MM.1S (cell line): Measurements from ENCODE around the gene LAPTM4A.

Source experiments
- DNase-seq: peaks from one replicate; pipeline ENCODE4 v3.0.0-alpha.2; 2015
- H2AFZ ChIP-seq: fragments of 300-600 bp; sonication (generic); 2 replicates; pipeline ENCODE4 v1.6.0; 2016; ENCODE audit warnings: antibody characterized with exemption, low read length
- H3F3A ChIP-seq: fragments of 300-600 bp; sonication (generic); 2 replicates; pipeline ENCODE4 v1.6.1; 2016; ENCODE audit warnings: mild to moderate bottlenecking, antibody characterized with exemption, low read length, moderate library complexity, mixed read lengths; ENCODE audit not compliant: insufficient read depth
- H3K27ac ChIP-seq: fragments of 300-600 bp; sonication (generic); 2 replicates; pipeline ENCODE4 v1.5.1; 2016; ENCODE audit warnings: mild to moderate bottlenecking, low read length
- H3K27me3 ChIP-seq: fragments of 300-600 bp; sonication (generic); replicated peaks from 2 replicates; pipeline ENCODE4 v1.6.0; 2016; ENCODE audit warnings: low read length; ENCODE audit not compliant: insufficient read depth
- H3K36me3 ChIP-seq: fragments of 300-600 bp; sonication (generic); replicated peaks from 2 replicates; pipeline ENCODE4 v1.6.1; 2016; ENCODE audit warnings: mild to moderate bottlenecking, low read length, mixed read lengths; ENCODE audit not compliant: insufficient read depth
- H3K4me1 ChIP-seq: fragments of 300-600 bp; sonication (generic); 2 replicates; pipeline ENCODE4 v1.6.1; 2016; ENCODE audit warnings: low read length, mixed read lengths
- H3K4me2 ChIP-seq: fragments of 300-600 bp; sonication (generic); 2 replicates; pipeline ENCODE4 v1.6.0; 2016; ENCODE audit warnings: low read depth, low read length
- H3K4me3 ChIP-seq: fragments of 300-600 bp; sonication (generic); 2 replicates; pipeline ENCODE4 v1.5.1; 2016; ENCODE audit warnings: low read length, mixed read lengths
- H3K79me2 ChIP-seq: fragments of 300-600 bp; sonication (generic); 2 replicates; pipeline ENCODE4 v1.6.1; 2016; ENCODE audit warnings: mixed run types, low read length, mixed read lengths
- H3K9ac ChIP-seq: fragments of 300-600 bp; sonication (generic); 2 replicates; pipeline ENCODE4 v1.6.1; 2016; ENCODE audit warnings: low read length, mixed read lengths
- H3K9me2 ChIP-seq: fragments of 300-600 bp; sonication (generic); replicated peaks from 2 replicates; pipeline ENCODE4 v1.6.1; 2016; ENCODE audit warnings: mild to moderate bottlenecking, low read length, mixed read lengths; ENCODE audit not compliant: insufficient read depth
- H3K9me3 ChIP-seq: fragments of 300-600 bp; sonication (generic); replicated peaks from 2 replicates; pipeline ENCODE4 v1.6.1; 2016; ENCODE audit warnings: mild to moderate bottlenecking, low read length, mixed read lengths; ENCODE audit not compliant: insufficient read depth
- H4K20me1 ChIP-seq: fragments of 300-600 bp; sonication (generic); 2 replicates; pipeline ENCODE4 v1.6.1; 2016; ENCODE audit warnings: mild to moderate bottlenecking, low read length, moderate library complexity, mixed read lengths; ENCODE audit not compliant: insufficient read depth
- EZH2 ChIP-seq: fragments of 300-600 bp; sonication (generic); optimal IDR thresholded peaks from 2 replicates; pipeline ENCODE3; 2017; ENCODE audit warnings: low read depth, mild to moderate bottlenecking, antibody characterized with exemption, low read length, mixed read lengths
- EZH2phosphoT487 ChIP-seq: fragments of 300-600 bp; sonication (generic); IDR thresholded peaks from 2 replicates; pipeline ENCODE4 v1.6.1; 2018; ENCODE audit warnings: antibody characterized with exemption, low read length
- TF ChIP-seq, protein P1 (sequence below): fragments of 300-600 bp; sonication (generic); IDR thresholded peaks from 2 replicates; pipeline ENCODE4 v1.5.1; 2016; ENCODE audit warnings: antibody characterized with exemption, low read length, mixed read lengths

LAPTM4A gene

GRCh38 chr2:20051532-20052228 lies at the start of gene LAPTM4A:
Gene LAPTM4A, minus strand, starts transcription at chr2:20051628. Its CDS starts 108 bp downstream, at chr2:20051520.
- Histone ChIP-seq H3K9me3 (no peaks in the 10 kb centered on the region), H3K27me3 (no peaks in the 10 kb centered on the region), H3K4me2 (peak within 1 kb of the TSS; percentile 89), H2AFZ (peak within 1 kb of the TSS; percentile 91), H3F3A (peaks cover 8% of the 10 kb centered on the region; the same call in 1 of the 2 replicates), H3K4me1 (peaks cover 19% of the 10 kb centered on the region), H3K9ac (peak within 1 kb of the TSS; percentile 93), H3K36me3 (no peaks in the 10 kb centered on the region), H3K27ac (peak within 1 kb of the TSS; percentile 90), H3K9me2 (no peaks in the 10 kb centered on the region), H3K4me3 (peak within 1 kb of the TSS; percentile 86), H4K20me1 (no peaks in the 10 kb centered on the region), H3K79me2 (peaks cover 44% of the 10 kb centered on the region)
- TF ChIP-seq EZH2phosphoT487 = no peak
- TF ChIP-seq EZH2 = no peak
- TF ChIP-seq, protein P1, sequence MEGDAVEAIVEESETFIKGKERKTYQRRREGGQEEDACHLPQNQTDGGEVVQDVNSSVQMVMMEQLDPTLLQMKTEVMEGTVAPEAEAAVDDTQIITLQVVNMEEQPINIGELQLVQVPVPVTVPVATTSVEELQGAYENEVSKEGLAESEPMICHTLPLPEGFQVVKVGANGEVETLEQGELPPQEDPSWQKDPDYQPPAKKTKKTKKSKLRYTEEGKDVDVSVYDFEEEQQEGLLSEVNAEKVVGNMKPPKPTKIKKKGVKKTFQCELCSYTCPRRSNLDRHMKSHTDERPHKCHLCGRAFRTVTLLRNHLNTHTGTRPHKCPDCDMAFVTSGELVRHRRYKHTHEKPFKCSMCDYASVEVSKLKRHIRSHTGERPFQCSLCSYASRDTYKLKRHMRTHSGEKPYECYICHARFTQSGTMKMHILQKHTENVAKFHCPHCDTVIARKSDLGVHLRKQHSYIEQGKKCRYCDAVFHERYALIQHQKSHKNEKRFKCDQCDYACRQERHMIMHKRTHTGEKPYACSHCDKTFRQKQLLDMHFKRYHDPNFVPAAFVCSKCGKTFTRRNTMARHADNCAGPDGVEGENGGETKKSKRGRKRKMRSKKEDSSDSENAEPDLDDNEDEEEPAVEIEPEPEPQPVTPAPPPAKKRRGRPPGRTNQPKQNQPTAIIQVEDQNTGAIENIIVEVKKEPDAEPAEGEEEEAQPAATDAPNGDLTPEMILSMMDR = no peak
- peak; percentile 100 for DNase-seq

DNA sequence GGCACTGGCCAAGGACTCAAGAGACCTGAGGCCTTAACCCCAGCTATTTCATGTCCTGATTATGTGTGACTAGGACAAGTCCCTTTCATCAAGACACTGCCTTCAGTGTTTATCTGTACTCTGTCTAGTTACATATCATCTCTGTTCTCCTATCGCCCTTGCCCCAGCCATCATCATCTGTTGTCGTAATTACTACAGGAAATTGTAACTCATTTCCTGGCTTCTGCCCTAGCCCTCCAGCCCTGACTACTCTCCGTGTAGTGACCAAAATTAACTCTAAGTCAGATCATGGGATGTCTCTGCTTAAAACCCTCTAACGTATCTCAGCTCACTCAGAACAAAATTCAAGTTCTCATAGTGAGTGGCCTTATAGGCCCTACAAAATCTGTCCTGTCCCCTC lies 49.3 kb upstream of the LAPTM4A start:
- Histone ChIP-seq H3K4me3 (no peak overlapping the region), H3K9ac (no peak overlapping the region), H3K27me3 (no peaks in the 10 kb centered on the region), H3K4me2 (no peak overlapping the region), H3K9me2 (no peaks in the 10 kb centered on the region), H3K79me2 (no peaks in the 10 kb centered on the region), H3K36me3 (no peaks in the 10 kb centered on the region), H4K20me1 (no peaks in the 10 kb centered on the region), H3K9me3 (no peaks in the 10 kb centered on the region), H2AFZ (no peak overlapping the region), H3F3A (no peaks in the 10 kb centered on the region), H3K4me1 (peaks cover 15% of the 10 kb centered on the region), H3K27ac (no peak overlapping the region)
- TF ChIP-seq EZH2phosphoT487 (no peak), EZH2 (no peak)
- DNase-seq = no peak

GRCh38 chr2:20099780-20100179 lies 48.4 kb upstream of the LAPTM4A start:
- Histone ChIP-seq H3K4me1 (peaks cover 6% of the 10 kb centered on the region), H3K79me2 (no peaks in the 10 kb centered on the region), H3K9ac (no peak overlapping the region), H3K4me3 (no peak overlapping the region), H3K9me3 (no peaks in the 10 kb centered on the region), H2AFZ (no peak overlapping the region), H3F3A (no peaks in the 10 kb centered on the region), H3K4me2 (no peak overlapping the region), H3K27ac (no peak overlapping the region), H3K36me3 (no peaks in the 10 kb centered on the region), H3K9me2 (no peaks in the 10 kb centered on the region), H3K27me3 (no peaks in the 10 kb centered on the region), H4K20me1 (no peaks in the 10 kb centered on the region)
- TF ChIP-seq, protein P1 = no peak
- TF ChIP-seq EZH2 (no peak), EZH2phosphoT487 (no peak)
- no peak for DNase-seq
